Measurements from ENCODE around the gene TMEM43. TPM values are rescaled to one million over a fixed set of nuclear protein-coding genes. Genes with fewer than 3 reads are reported as not detected.

TMEM43 gene
- polyA plus RNA-seq, 1 of the 3 experiments (the other 2 are of a cell fraction), result 105 TPM

- no peak overlapping the region for H3K4me2 ChIP-seq
- DNase-seq, result no peak
- no peaks in the 10 kb centered on the region for H3K27me3 ChIP-seq (ENCODE audit: insufficient read depth)
- CTCF ChIA-PET, result interaction anchor here (1.0 to 2.0 kb wide), 2 partner anchors 8 to 10 kb away, joined by 3 to 7 read pairs; no protein-coding TSS in a partner anchor
- H2AFZ ChIP-seq (ENCODE audit: low read depth), result no peak overlapping the region
- H3K9me2 ChIP-seq, result no peaks in the 10 kb centered on the region
- H3K4me3 ChIP-seq (ENCODE audit: low read depth in 2 of 2, low read length in 1 of 2), result no peak overlapping the region
- no peak overlapping the region for H3K9ac ChIP-seq
- 0 out of 2 replicates have a peak, but pooled peaks cover 7% of the 10 kb centered on the region for H4K20me1 ChIP-seq (ENCODE audit: insufficient read depth)
- no peak for TF ChIP-seq TAF1 (IDR thresholded peaks at IDR 0.05; ENCODE audit: borderline replicate concordance, low read depth, low read length)
- TF ChIP-seq MEF2A (IDR thresholded peaks at IDR 0.05; ENCODE audit: borderline replicate concordance, low read depth), result no peak
- TF ChIP-seq NFIC (IDR thresholded peaks at IDR 0.05; ENCODE audit: borderline replicate concordance), result no peak
- no peak for TF ChIP-seq NRF1 (IDR thresholded peaks at IDR 0.05; ENCODE audit: low read depth, low read length)
- no peak for TF ChIP-seq GATA2 (CRISPR knock-in tag; IDR thresholded peaks at IDR 0.05)
- TF ChIP-seq SMC3 (IDR thresholded peaks at IDR 0.05; ENCODE audit: low read depth, low read length), result no peak
- TF ChIP-seq ELF1 (IDR thresholded peaks at IDR 0.05), result no peak
- no peak for TF ChIP-seq USF2 (IDR thresholded peaks at IDR 0.05; ENCODE audit: borderline replicate concordance, low read depth, low read length)
- TF ChIP-seq EP300 (IDR thresholded peaks at IDR 0.05; ENCODE audit: borderline replicate concordance in 1 of 2, low read depth in 1 of 2, low read length in 1 of 2), result no peak
- TF ChIP-seq MAX (IDR thresholded peaks at IDR 0.05; ENCODE audit: low read depth), result no peak
- no peak for TF ChIP-seq YY1 (IDR thresholded peaks at IDR 0.05; ENCODE audit: low read depth)
- no peak for TF ChIP-seq ZBTB33 (IDR thresholded peaks at IDR 0.05; ENCODE audit: borderline replicate concordance, low read depth)
- no peak for TF ChIP-seq FOSL2 (IDR thresholded peaks at IDR 0.05; ENCODE audit: borderline replicate concordance, low read depth)
- WGBS (ENCODE audit: low lambda C conversion rate), result 97% methylated on average over 9 of the region's 9 CpGs
- H3K4me1 ChIP-seq (ENCODE audit: control insufficient read depth in 1 of 2, insufficient read depth in 2 of 2, low read depth in 1 of 2, low read length in 1 of 2), result no peaks in the 10 kb centered on the region; a peak in 1 of 4 replicates
- H3F3A ChIP-seq (replicated peaks; ENCODE audit: insufficient read depth), result no peaks in the 10 kb centered on the region
- POLR2A ChIA-PET, result interaction anchor here (0.8 kb wide), 1 partner anchor 9 kb away, joined by 3 read pairs; no protein-coding TSS in a partner anchor
- H3K36me3 ChIP-seq (replicated peaks in 1 of 2; ENCODE audit: control insufficient read depth in 1 of 2, insufficient read depth in 2 of 2, low read length in 1 of 2), result peaks cover 89 to 91% of the 10 kb centered on the region in 2 experiments
- peaks cover 9% of the 10 kb centered on the region; the same call in 1 of the 2 replicates for H3K9me3 ChIP-seq
- no peak overlapping the region for H3K27ac ChIP-seq (ENCODE audit: low read depth in 2 of 2, low read length in 1 of 2)
- H3K79me2 ChIP-seq (ENCODE audit: insufficient read depth), result peaks cover 70% of the 10 kb centered on the region
These were observed 33.1 kb downstream of the TMEM43 start for GRCh38 chr3:14157951-14158350.

- ChIA-PET POLR2A (no interaction called here), CTCF (interaction anchor here (2.0 kb wide), 1 partner anchor 9 kb away, joined by 7 read pairs; no protein-coding TSS in a partner anchor)
- no peaks in the 10 kb centered on the region for H3K9me2 ChIP-seq
- no peak overlapping the region for H2AFZ ChIP-seq (ENCODE audit: low read depth)
- DNase-seq, result no peak
- H3K9ac ChIP-seq, result no peak overlapping the region
- no peaks in the 10 kb centered on the region for H3K4me1 ChIP-seq (ENCODE audit: control insufficient read depth in 1 of 2, insufficient read depth in 2 of 2, low read depth in 1 of 2, low read length in 1 of 2)
- no peak overlapping the region for H3K27ac ChIP-seq (ENCODE audit: low read depth in 2 of 2, low read length in 1 of 2)
- peaks cover 74% of the 10 kb centered on the region for H3K79me2 ChIP-seq (ENCODE audit: insufficient read depth)
- peaks cover 89 to 91% of the 10 kb centered on the region in 2 experiments for H3K36me3 ChIP-seq (replicated peaks in 1 of 2; ENCODE audit: control insufficient read depth in 1 of 2, insufficient read depth in 2 of 2, low read length in 1 of 2)
- H3K9me3 ChIP-seq, result peaks cover 9% of the 10 kb centered on the region; the same call in 1 of the 2 replicates
- H3K4me3 ChIP-seq (ENCODE audit: low read depth in 2 of 2, low read length in 1 of 2), result no peak overlapping the region
- no peak for TF ChIP-seq RAD21 (IDR thresholded peaks at IDR 0.05; ENCODE audit: low read length)
- TF ChIP-seq SMC3 (IDR thresholded peaks at IDR 0.05; ENCODE audit: low read depth, low read length), result no peak
- TF ChIP-seq CTCF (IDR thresholded peaks at IDR 0.05), result no peak
- no peak for TF ChIP-seq RXRA (IDR thresholded peaks at IDR 0.05; ENCODE audit: borderline replicate concordance, low read depth)
- TF ChIP-seq GATA2 (CRISPR knock-in tag; IDR thresholded peaks at IDR 0.05), result no peak
- TF ChIP-seq JUND (IDR thresholded peaks at IDR 0.05), result no peak
- TF ChIP-seq TCF12 (IDR thresholded peaks at IDR 0.05), result no peak
- no peak for TF ChIP-seq RCOR1 (IDR thresholded peaks at IDR 0.05; ENCODE audit: low read length)
- H4K20me1 ChIP-seq (ENCODE audit: insufficient read depth), result 0 out of 2 replicates have a peak, but pooled peaks cover 3% of the 10 kb centered on the region
- no peaks in the 10 kb centered on the region for H3K27me3 ChIP-seq (ENCODE audit: insufficient read depth)
- WGBS (ENCODE audit: low lambda C conversion rate), result 88% methylated on average over 14 of the region's 14 CpGs
- H3K4me2 ChIP-seq, result no peak overlapping the region
- no peaks in the 10 kb centered on the region for H3F3A ChIP-seq (replicated peaks; ENCODE audit: insufficient read depth)
These were observed 33.5 kb downstream of the TMEM43 start for GRCh38 chr3:14158370-14158769.
